Lower leg skin (tissue), 4 donors: ENCODE data around the gene NFYC. TPM values are rescaled to one million over a fixed set of nuclear protein-coding genes. Genes with fewer than 3 reads are reported as not detected.

ENCODE experiments used
- DNase-seq, 2 donors: peaks; one replicate each; pipeline ENCODE4 v3.0.0-alpha.2; 2019; ENCODE audit warnings: low spot score in 2 of 2
- H3K4me3 ChIP-seq: fragments of 200-600 bp; sonication (generic); 2 replicates; pipeline ENCODE4 v1.5.1; 2017; ENCODE audit warnings: mild to moderate bottlenecking, low read depth; ENCODE audit not compliant: poor library complexity, severe bottlenecking
- POLR2A ChIP-seq, 2 donors: fragments of 450-650 bp; IDR thresholded peaks; one replicate each; pipeline ENCODE4 v1.6.1; 2016 to 2017; ENCODE audit warnings: antibody characterized with exemption in 2 of 2, mild to moderate bottlenecking in 1 of 2, moderate library complexity in 1 of 2
- WGBS, 2 donors: methylation state at CpG; one replicate each; pipeline ENCODE4 v1.1.5; 2018; 5-methylcytosine and 5-hydroxymethylcytosine counted together
- intact Hi-C: fragments of 100-400 bp; cut with DNase I; formaldehyde crosslinking; loops from one replicate; pipeline ENCODE4 v1.15.0; 2023; ENCODE audit warnings: low total_unique reads
- microRNA counts, 2 donors: library from miRNA; unstranded; fragments of <30 nt; microRNA quantifications; one replicate each; lab custom pipeline; 2016
- microRNA-seq, 2 donors: library from miRNA; unstranded; fragments of <30 nt; microRNA quantifications; one replicate each; pipeline ENCODE4, GENCODE V29; 2016; ENCODE audit warnings: borderline replicate concordance in 2 of 2, borderline number of aligned reads in 1 of 2
- total RNA-seq, 4 donors: library from RNA; depleted of rRNA; stranded (reverse); fragments of >200 nt; gene quantifications; one replicate each; pipeline ENCODE4 v1.1.0, GENCODE V29; 2016
- TF ChIP-seq, protein P1 (sequence below), 3 donors: fragments of 450-650 bp; IDR thresholded peaks; one replicate each; pipeline ENCODE4 v1.5.1; 2016; ENCODE audit warnings: antibody characterized with exemption in 3 of 3, mild to moderate bottlenecking in 3 of 3, moderate library complexity in 2 of 3

The NFYC gene
- total RNA-seq, 4 donors from 2014 or later = 53.3 to 94.4 (median 68.0) TPM

GRCh38 chr1:40815420-40815819, 123.9 kb downstream of the NFYC start:
- intact Hi-C loops = no loop called here
- no peak for TF ChIP-seq POLR2A (IDR thresholded peaks at IDR 0.05)
- TF ChIP-seq, protein P1, sequence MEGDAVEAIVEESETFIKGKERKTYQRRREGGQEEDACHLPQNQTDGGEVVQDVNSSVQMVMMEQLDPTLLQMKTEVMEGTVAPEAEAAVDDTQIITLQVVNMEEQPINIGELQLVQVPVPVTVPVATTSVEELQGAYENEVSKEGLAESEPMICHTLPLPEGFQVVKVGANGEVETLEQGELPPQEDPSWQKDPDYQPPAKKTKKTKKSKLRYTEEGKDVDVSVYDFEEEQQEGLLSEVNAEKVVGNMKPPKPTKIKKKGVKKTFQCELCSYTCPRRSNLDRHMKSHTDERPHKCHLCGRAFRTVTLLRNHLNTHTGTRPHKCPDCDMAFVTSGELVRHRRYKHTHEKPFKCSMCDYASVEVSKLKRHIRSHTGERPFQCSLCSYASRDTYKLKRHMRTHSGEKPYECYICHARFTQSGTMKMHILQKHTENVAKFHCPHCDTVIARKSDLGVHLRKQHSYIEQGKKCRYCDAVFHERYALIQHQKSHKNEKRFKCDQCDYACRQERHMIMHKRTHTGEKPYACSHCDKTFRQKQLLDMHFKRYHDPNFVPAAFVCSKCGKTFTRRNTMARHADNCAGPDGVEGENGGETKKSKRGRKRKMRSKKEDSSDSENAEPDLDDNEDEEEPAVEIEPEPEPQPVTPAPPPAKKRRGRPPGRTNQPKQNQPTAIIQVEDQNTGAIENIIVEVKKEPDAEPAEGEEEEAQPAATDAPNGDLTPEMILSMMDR (IDR thresholded peaks at IDR 0.05) = no peak
- no peak for DNase-seq
- WGBS, 2 donors = 74 to 76% methylated on average over 9 of the region's 9 CpGs
- no peak overlapping the region for H3K4me3 ChIP-seq

- intact Hi-C loops = no loop called here
- H3K4me3 ChIP-seq = no peak overlapping the region
- WGBS, 2 donors = 61 to 74% methylated on average over 8 to 14 of the region's 19 CpGs
- no peak for TF ChIP-seq POLR2A (IDR thresholded peaks at IDR 0.05)
- TF ChIP-seq, protein P1 (IDR thresholded peaks at IDR 0.05) = no peak
- no peak for DNase-seq
Observed at GRCh38 chr1:40817791-40818263, 126.3 kb downstream of the NFYC start.

GRCh38 chr1:40818264-40818961, 126.9 kb downstream of the NFYC start:
- DNase-seq = peak; percentile 49 to 92

GRCh38 chr1:40819101-40819500, 127.6 kb downstream of the NFYC start:
- no peak for DNase-seq
- intact Hi-C loops = no loop called here
- TF ChIP-seq, protein P1 (IDR thresholded peaks at IDR 0.05) = no peak
- no peak for TF ChIP-seq POLR2A (IDR thresholded peaks at IDR 0.05)
- 59 to 64% methylated on average over 25 to 26 of the region's 26 CpGs for WGBS, 2 donors
- no peak overlapping the region for H3K4me3 ChIP-seq

More at GRCh38 chr1:40818264-40818961, 126.9 kb downstream of the NFYC start:
- TF ChIP-seq, protein P1 (IDR thresholded peaks at IDR 0.05) = no peak
- no peak for TF ChIP-seq POLR2A (IDR thresholded peaks at IDR 0.05)
- 2 to 8% methylated on average over 20 to 22 of the region's 59 CpGs for WGBS, 2 donors
- no peak overlapping the region for H3K4me3 ChIP-seq
- intact Hi-C loops = no loop called here

- 97 to 100% methylated on average over 1 to 3 of the region's 3 CpGs for WGBS, 2 donors
- no peak overlapping the region for H3K4me3 ChIP-seq
- intact Hi-C loops = no loop called here
- TF ChIP-seq, protein P1 (IDR thresholded peaks at IDR 0.05) = no peak
- no peak for TF ChIP-seq POLR2A (IDR thresholded peaks at IDR 0.05)
- DNase-seq = no peak
Observed at GRCh38 chr1:40820251-40820797, 128.8 kb downstream of the NFYC start.

MicroRNAs encoded within 50 kb of the gene (microRNA counts, 767-probe panel; counts per million panel counts)
- microRNA hsa-miR-30c-5p (lab: Ali Mortazavi, UCI) (0 to 358 counts per million in 2 donors), microRNA hsa-miR-30e-5p (lab: Ali Mortazavi, UCI) (0 to 358 counts per million in 2 donors)

Small RNA genes within 50 kb of the gene (microRNA-seq; reads per million reads assigned to microRNA genes)
- gene MIR30C1 (38.7 to 41.3 reads per million in 2 donors), gene MIR30E (5,458 to 5,895 reads per million in 2 donors)

Other genes with a start within 250 kb of the NFYC start
- gene ZFP69B, start 241.2 kb upstream of the NFYC start, total RNA-seq = under 1 TPM in 3 of 4 donors, not detected in 1; 0.52 to 0.81 (median 0.76) TPM
- 1 to 10 TPM in 3 of 4 donors, under 1 TPM in 1; 0.88 to 3.1 (median 1.6) TPM for gene ZFP69, start 214.4 kb upstream of the NFYC start, total RNA-seq
- 1 to 10 TPM; 4.2 to 6.0 (median 5.1) TPM for gene EXO5, start 182.9 kb upstream of the NFYC start, total RNA-seq
- gene ZNF684, start 160.1 kb upstream of the NFYC start, total RNA-seq = 1 to 10 TPM; 1.5 to 4.9 (median 3.5) TPM
- 1 to 10 TPM; 2.7 to 4.0 (median 3.0) TPM for gene RIMS3, start 26.0 kb upstream of the NFYC start, total RNA-seq
- gene KCNQ4, start 92.1 kb downstream of the NFYC start, total RNA-seq = 1 to 10 TPM; 1.3 to 2.7 (median 2.0) TPM
- 100 to 1,000 TPM; 135 to 172 (median 150) TPM for gene CITED4, start 170.7 kb downstream of the NFYC start, total RNA-seq